Measurements from ENCODE around the gene HPCAL4.

Gene HPCAL4

DNA sequence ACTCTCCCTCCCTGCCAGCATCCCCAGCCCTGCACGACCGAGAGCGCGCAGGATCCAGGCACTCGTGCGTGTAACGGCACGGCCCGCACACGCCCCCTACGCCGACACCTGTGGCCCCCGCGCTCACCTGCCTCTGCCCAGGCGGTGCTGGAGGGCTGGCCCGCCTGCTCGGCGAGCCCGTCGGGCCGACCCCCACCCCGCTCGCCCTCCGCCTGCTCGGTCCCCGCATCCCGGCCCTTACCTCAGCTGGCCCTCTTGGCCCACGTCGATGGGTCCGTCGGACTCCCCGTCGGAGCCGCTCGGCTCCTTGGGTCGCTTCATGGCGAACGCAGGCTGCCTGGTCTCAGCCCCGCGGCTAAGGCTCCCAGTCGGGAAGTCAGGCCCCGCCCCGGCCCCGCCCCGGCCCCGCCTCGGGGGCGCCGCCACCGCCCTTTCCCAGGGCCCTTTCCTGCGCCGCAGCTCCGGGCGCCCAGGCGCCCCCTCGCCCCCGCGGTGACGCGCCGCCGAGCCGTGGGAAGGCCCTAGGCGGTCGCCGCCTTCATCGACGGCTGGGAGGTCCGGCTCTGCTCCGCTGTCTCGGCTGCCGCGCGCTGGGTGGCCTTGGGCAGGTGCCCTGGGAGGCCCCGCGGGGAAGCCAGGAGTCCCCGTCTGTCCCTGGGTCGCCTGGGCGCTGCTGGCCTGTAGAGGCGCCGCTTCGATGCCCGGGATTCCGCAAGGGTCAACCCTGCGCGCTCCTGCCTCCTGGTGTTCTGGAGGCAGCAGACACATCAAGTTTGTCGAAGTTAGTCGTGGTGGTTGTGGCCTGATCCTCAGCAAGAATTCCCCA is 51.7 kb downstream of the HPCAL4 start, which contains the start of gene HEYL (continued):
- TF ChIP-seq ZBTB17 (tag by site-specific recombination; IDR thresholded peaks at IDR 0.05) (peak; percentile 91), ZNF561 (tag by site-specific recombination; IDR thresholded peaks at IDR 0.05; ENCODE audit: borderline replicate concordance) (peak; percentile 92), KLF8 (tag by site-specific recombination; IDR thresholded peaks at IDR 0.05) (peak; percentile 41; the same call in 1 of the 2 replicates), MZF1 (tag by site-specific recombination; IDR thresholded peaks at IDR 0.05; ENCODE audit: borderline replicate concordance) (0 out of 2 replicates have a peak, but pooled peaks have one; percentile 40)
- TF ChIP-seq, protein P1, sequence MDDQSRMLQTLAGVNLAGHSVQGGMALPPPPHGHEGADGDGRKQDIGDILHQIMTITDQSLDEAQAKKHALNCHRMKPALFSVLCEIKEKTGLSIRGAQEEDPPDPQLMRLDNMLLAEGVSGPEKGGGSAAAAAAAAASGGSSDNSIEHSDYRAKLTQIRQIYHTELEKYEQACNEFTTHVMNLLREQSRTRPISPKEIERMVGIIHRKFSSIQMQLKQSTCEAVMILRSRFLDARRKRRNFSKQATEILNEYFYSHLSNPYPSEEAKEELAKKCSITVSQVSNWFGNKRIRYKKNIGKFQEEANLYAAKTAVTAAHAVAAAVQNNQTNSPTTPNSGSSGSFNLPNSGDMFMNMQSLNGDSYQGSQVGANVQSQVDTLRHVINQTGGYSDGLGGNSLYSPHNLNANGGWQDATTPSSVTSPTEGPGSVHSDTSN (CRISPR knock-in tag; IDR thresholded peaks at IDR 0.05) = 0 out of 2 replicates have a peak, but pooled peaks have one; percentile 54

DNA sequence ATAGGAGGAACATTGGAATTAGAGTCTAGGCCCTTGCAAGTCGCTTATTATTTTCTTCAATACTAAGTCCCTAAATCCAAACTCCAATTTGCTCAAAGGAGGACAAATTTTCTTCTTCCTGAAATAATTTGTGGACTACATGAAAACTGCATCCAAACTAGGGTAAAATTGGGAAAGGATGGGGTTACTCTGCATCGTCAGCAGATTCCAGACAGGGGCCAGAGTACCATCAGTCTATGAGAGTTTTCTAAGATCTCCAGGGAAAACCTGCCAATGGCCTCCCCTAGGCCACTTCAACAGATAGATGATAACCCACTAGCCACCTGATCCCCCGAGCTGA is 52.3 kb downstream of the HPCAL4 start:
- ChIA-PET CTCF (interaction anchor here (0.7 to 3.2 kb wide), 7 partner anchors 9 to 32 kb away, joined by 3 to 14 read pairs (median 5); no protein-coding TSS in a partner anchor), POLR2A (interaction anchor here (1.3 to 1.8 kb wide), 2 partner anchors 33 to 64 kb away, joined by 3 to 5 read pairs; no protein-coding TSS in a partner anchor)
- Histone ChIP-seq H3K4me1 (ENCODE audit: control insufficient read depth, insufficient read depth, low read length) (no peaks in the 10 kb centered on the region), H3K36me3 (ENCODE audit: control insufficient read depth in 2 of 2, insufficient read depth in 1 of 2, low read length in 2 of 2) (no peaks in the 10 kb centered on the region), H3K4me3 (ENCODE audit: low read depth, low read length) (peak overlapping the region; percentile 47), H3K9me3 (ENCODE audit: control insufficient read depth, insufficient read depth, low read depth, low read length) (no peaks in the 10 kb centered on the region), H3K27ac (ENCODE audit: extremely low read depth, low read depth, low read length) (no peak overlapping the region)
- TF ChIP-seq YY2 (tag by site-specific recombination; IDR thresholded peaks at IDR 0.05) = no peak
- TF ChIP-seq, protein P2, sequence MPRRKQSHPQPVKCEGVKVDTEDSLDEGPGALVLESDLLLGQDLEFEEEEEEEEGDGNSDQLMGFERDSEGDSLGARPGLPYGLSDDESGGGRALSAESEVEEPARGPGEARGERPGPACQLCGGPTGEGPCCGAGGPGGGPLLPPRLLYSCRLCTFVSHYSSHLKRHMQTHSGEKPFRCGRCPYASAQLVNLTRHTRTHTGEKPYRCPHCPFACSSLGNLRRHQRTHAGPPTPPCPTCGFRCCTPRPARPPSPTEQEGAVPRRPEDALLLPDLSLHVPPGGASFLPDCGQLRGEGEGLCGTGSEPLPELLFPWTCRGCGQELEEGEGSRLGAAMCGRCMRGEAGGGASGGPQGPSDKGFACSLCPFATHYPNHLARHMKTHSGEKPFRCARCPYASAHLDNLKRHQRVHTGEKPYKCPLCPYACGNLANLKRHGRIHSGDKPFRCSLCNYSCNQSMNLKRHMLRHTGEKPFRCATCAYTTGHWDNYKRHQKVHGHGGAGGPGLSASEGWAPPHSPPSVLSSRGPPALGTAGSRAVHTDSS (tag by site-specific recombination; IDR thresholded peaks at IDR 0.05) = no peak
- TF ChIP-seq, protein P3, sequence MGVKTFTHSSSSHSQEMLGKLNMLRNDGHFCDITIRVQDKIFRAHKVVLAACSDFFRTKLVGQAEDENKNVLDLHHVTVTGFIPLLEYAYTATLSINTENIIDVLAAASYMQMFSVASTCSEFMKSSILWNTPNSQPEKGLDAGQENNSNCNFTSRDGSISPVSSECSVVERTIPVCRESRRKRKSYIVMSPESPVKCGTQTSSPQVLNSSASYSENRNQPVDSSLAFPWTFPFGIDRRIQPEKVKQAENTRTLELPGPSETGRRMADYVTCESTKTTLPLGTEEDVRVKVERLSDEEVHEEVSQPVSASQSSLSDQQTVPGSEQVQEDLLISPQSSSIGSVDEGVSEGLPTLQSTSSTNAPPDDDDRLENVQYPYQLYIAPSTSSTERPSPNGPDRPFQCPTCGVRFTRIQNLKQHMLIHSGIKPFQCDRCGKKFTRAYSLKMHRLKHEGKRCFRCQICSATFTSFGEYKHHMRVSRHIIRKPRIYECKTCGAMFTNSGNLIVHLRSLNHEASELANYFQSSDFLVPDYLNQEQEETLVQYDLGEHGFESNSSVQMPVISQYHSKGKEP (tag by site-specific recombination; IDR thresholded peaks at IDR 0.05) = no peak
- TF ChIP-seq ZNF677 (tag by site-specific recombination; IDR thresholded peaks at IDR 0.05) = no peak
- TF ChIP-seq ZNF561 (tag by site-specific recombination; IDR thresholded peaks at IDR 0.05; ENCODE audit: borderline replicate concordance) = no peak
- TF ChIP-seq, protein P4, sequence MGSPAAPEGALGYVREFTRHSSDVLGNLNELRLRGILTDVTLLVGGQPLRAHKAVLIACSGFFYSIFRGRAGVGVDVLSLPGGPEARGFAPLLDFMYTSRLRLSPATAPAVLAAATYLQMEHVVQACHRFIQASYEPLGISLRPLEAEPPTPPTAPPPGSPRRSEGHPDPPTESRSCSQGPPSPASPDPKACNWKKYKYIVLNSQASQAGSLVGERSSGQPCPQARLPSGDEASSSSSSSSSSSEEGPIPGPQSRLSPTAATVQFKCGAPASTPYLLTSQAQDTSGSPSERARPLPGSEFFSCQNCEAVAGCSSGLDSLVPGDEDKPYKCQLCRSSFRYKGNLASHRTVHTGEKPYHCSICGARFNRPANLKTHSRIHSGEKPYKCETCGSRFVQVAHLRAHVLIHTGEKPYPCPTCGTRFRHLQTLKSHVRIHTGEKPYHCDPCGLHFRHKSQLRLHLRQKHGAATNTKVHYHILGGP (tag by site-specific recombination; IDR thresholded peaks at IDR 0.05) = no peak
- TF ChIP-seq ZXDB (tag by site-specific recombination; IDR thresholded peaks at IDR 0.05) = no peak
- TF ChIP-seq ZNF221 (tag by site-specific recombination; IDR thresholded peaks at IDR 0.05; ENCODE audit: borderline replicate concordance) = no peak
- TF ChIP-seq GLIS2 (tag by site-specific recombination; IDR thresholded peaks at IDR 0.05) = no peak

DNA sequence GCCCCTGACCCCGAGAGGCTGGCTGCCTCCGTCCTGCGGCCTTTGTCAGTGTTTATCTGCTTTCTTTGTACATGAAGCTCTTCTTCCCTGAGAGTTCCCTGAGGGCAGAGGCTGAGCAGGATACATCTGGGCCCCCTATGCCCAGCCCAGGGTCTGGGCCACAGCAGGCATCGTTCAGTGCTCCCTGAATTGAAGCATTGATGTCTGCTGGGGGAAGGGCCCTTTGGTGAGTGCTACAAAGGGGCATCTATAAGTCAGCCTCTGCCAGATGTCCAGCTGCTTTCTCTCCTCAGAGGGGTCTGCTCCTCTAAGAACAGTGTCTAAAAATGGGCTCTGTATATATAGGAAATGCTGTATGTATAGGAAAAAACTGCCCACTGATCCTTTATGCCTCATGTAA is 53.9 kb downstream of the HPCAL4 start:
- CTCF ChIA-PET = interaction anchor here (0.6 to 3.2 kb wide), 3 partner anchors 15 to 167 kb away, joined by 3 to 14 read pairs (median 3); no protein-coding TSS in a partner anchor
- no peak overlapping the region for H3K27ac ChIP-seq (ENCODE audit: extremely low read depth, low read depth, low read length)
- POLR2A ChIA-PET = interaction anchor here (0.8 kb wide), 1 partner anchor 31 kb away, joined by 6 read pairs; no protein-coding TSS in a partner anchor
- H3K36me3 ChIP-seq (ENCODE audit: control insufficient read depth in 2 of 2, insufficient read depth in 1 of 2, low read length in 2 of 2) = peaks cover 0 to under 1% of the 10 kb centered on the region in 2 experiments; a peak in 1 of 3 replicates
- no peak overlapping the region for H3K4me3 ChIP-seq (ENCODE audit: low read depth, low read length)
- H3K9me3 ChIP-seq (ENCODE audit: control insufficient read depth, insufficient read depth, low read depth, low read length) = no peaks in the 10 kb centered on the region
- H3K4me1 ChIP-seq (ENCODE audit: control insufficient read depth, insufficient read depth, low read length) = no peaks in the 10 kb centered on the region
- TF ChIP-seq ZNF585B (tag by site-specific recombination; IDR thresholded peaks at IDR 0.05) (no peak), ZNF350 (tag by site-specific recombination; IDR thresholded peaks at IDR 0.05) (no peak), ZNF18 (tag by site-specific recombination; IDR thresholded peaks at IDR 0.05) (no peak), ZNF16 (tag by site-specific recombination; IDR thresholded peaks at IDR 0.05; ENCODE audit: low read depth) (no peak)
- TF ChIP-seq, protein P5, sequence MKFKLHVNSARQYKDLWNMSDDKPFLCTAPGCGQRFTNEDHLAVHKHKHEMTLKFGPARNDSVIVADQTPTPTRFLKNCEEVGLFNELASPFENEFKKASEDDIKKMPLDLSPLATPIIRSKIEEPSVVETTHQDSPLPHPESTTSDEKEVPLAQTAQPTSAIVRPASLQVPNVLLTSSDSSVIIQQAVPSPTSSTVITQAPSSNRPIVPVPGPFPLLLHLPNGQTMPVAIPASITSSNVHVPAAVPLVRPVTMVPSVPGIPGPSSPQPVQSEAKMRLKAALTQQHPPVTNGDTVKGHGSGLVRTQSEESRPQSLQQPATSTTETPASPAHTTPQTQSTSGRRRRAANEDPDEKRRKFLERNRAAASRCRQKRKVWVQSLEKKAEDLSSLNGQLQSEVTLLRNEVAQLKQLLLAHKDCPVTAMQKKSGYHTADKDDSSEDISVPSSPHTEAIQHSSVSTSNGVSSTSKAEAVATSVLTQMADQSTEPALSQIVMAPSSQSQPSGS (tag by site-specific recombination; IDR thresholded peaks at IDR 0.05; ENCODE audit: low read depth) = no peak

Data from HEK293 (cell line).